ENCODE data around the gene SDE2.
"Not testable (repeated sequence)": the region's sequence is repeated elsewhere in the genome, so short reads cannot be mapped to it uniquely, and the experiment has no call there.

Gene SDE2

GRCh38 chr1:225942574-225942973 lies 56.6 kb downstream of the SDE2 start:
- DNase-seq (ENCODE audit: low read depth in 2 of 2): no peak

- DNase-seq (ENCODE audit: low read depth in 2 of 2): no peak
These were observed 57.3 kb downstream of the SDE2 start for GRCh38 chr1:225941942-225942222.

GRCh38 chr1:225941187-225941941 lies 57.8 kb downstream of the SDE2 start, which contains the start of gene LEFTY2:
TSS of gene LEFTY2 (minus strand) at chr1:225941220. CDS start at chr1:225941140, 80 bp downstream.
- DNase-seq (ENCODE audit: low read depth in 2 of 2): no peak

- no peak for DNase-seq (ENCODE audit: low read depth in 2 of 2)
These were observed 58.6 kb downstream of the SDE2 start for GRCh38 chr1:225940385-225941151.

- not testable (repeated sequence) for DNase-seq (ENCODE audit: low read depth in 2 of 2)
These were observed 59.2 kb downstream of the SDE2 start for GRCh38 chr1:225939939-225940310.

- DNase-seq (ENCODE audit: low read depth in 2 of 2): not testable (repeated sequence)
These were observed 59.8 kb downstream of the SDE2 start for GRCh38 chr1:225939097-225939938.

- no peak for DNase-seq (ENCODE audit: low read depth in 2 of 2)
These were observed 61.8 kb downstream of the SDE2 start for GRCh38 chr1:225937048-225937968.

GRCh38 chr1:225936523-225936922 lies 62.6 kb downstream of the SDE2 start:
- DNase-seq (ENCODE audit: low read depth in 2 of 2): no peak

- DNase-seq (ENCODE audit: low read depth in 2 of 2): not testable (repeated sequence)
These were observed 63.1 kb downstream of the SDE2 start for GRCh38 chr1:225936086-225936485.

- no peak for DNase-seq (ENCODE audit: low read depth in 2 of 2)
These were observed 64.4 kb downstream of the SDE2 start for GRCh38 chr1:225934711-225935110.

GRCh38 chr1:225933072-225933471 lies 66.1 kb downstream of the SDE2 start:
- no peak for DNase-seq (ENCODE audit: low read depth in 2 of 2)

Measured in stimulated activated CD8-positive, alpha-beta memory T cell treated with anti-CD3 and anti-CD28 coated beads, Interleukin-2, amount 100 ng/mL, for 1 hour (primary cell).